HUES6 (cell line): Measurements from ENCODE around the gene CHSY3.
A peak's percentile ranks its signal among the peaks of the same experiment; 100 is the strongest.

Experiments
- H3K27ac ChIP-seq: 2 replicates; pipeline ENCODE4 v1.7.0; 2013; ENCODE audit warnings: low read depth, mild to moderate bottlenecking, low read length, inconsistent platforms
- H3K27me3 ChIP-seq: 2 replicates; pipeline ENCODE4 v1.6.1; 2013; ENCODE audit warnings: low read length; ENCODE audit not compliant: control insufficient read depth, insufficient read depth
- H3K36me3 ChIP-seq: 2 replicates; pipeline ENCODE4 v1.6.1; 2013; ENCODE audit warnings: low read length; ENCODE audit not compliant: control insufficient read depth, insufficient read depth
- H3K4me1 ChIP-seq: 2 replicates; pipeline ENCODE4 v1.6.1; 2013; ENCODE audit warnings: low read length; ENCODE audit not compliant: control insufficient read depth, insufficient read depth
- H3K4me3 ChIP-seq: 2 replicates; pipeline ENCODE4 v1.5.1; 2013; ENCODE audit warnings: low read depth, low read length
- H3K9ac ChIP-seq: one replicate; pipeline ENCODE4 v1.6.1; 2013; ENCODE audit warnings: mild to moderate bottlenecking, low read length
- H3K9me3 ChIP-seq: 2 replicates; pipeline ENCODE4 v1.6.1; 2013; ENCODE audit warnings: low read depth, low read length; ENCODE audit not compliant: control insufficient read depth, insufficient read depth

CHSY3 gene

DNA sequence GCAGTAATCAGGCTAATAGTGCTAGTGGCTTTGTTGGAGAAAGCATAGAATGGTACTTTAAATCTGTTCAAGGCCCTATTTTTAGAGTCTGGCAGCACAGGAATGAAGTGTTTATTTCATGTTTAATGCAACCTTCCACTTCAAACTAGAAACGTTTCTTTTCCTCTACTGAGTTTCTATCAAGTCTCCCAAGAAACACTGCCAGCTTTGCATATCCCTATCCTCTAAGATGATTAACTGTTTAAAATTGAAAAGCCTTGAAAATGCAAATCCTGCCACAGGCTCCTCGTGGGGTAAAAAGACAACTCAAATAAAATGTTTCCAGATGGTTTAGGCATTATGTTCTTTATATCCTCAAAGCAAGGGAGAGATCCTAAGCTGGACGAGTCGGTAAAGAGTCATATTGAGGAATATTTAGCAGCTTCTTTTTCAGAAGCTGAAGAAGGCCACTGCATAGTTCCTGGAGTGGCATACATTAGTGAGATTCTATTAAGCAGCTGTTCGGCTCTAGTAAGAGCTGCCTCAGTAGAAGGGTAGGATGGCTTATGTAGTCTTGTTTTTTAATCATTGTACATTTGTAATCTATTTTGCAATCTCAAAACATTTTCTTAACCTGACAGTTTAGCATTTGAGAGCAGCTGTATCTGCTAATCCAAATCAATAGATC, 251.2 kb downstream of the CHSY3 start:
- no peaks in the 10 kb centered on the region for H3K27me3 ChIP-seq
- no peak overlapping the region for H3K4me3 ChIP-seq
- H3K9me3 ChIP-seq = no peaks in the 10 kb centered on the region
- H3K27ac ChIP-seq = 0 out of 2 replicates have a peak overlapping the region, but pooled peaks have one; percentile 26
- H3K4me1 ChIP-seq = peaks cover 26% of the 10 kb centered on the region
- no peak overlapping the region for H3K9ac ChIP-seq
- H3K36me3 ChIP-seq = no peaks in the 10 kb centered on the region

- Histone ChIP-seq H3K9me3 (no peaks in the 10 kb centered on the region), H3K36me3 (no peaks in the 10 kb centered on the region), H3K27me3 (no peaks in the 10 kb centered on the region), H3K9ac (no peak overlapping the region), H3K4me3 (no peak overlapping the region), H3K4me1 (peaks cover 26% of the 10 kb centered on the region), H3K27ac (no peak overlapping the region)
These were observed 253.8 kb downstream of the CHSY3 start for GRCh38 chr5:130158036-130158435.

DNA sequence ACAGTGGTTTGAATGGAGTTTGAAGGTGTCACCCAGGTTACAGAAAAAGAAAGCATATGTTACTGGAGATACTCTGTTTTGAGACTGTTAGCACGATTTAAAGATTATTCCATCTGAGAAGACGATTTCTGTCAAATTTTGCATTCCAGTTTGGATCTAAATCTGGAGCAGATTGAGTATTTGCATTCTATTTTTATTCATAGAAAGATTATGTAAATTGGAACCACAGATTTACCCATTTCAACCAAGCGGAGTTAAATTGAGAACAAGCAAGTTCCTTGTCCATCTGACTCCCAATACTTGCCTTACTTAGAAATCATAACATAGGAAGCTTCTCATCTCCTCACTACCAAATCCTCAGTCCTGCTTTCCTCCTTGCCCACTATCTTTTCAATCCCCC, 255.7 kb downstream of the CHSY3 start:
- peaks cover 26% of the 10 kb centered on the region for H3K4me1 ChIP-seq
- H3K4me3 ChIP-seq = no peak overlapping the region
- no peaks in the 10 kb centered on the region for H3K27me3 ChIP-seq
- no peaks in the 10 kb centered on the region for H3K9me3 ChIP-seq
- no peak overlapping the region for H3K9ac ChIP-seq
- H3K27ac ChIP-seq = no peak overlapping the region
- H3K36me3 ChIP-seq = no peaks in the 10 kb centered on the region

- H3K27me3 ChIP-seq = no peaks in the 10 kb centered on the region
- no peak overlapping the region for H3K9ac ChIP-seq
- H3K4me3 ChIP-seq = no peak overlapping the region
- no peaks in the 10 kb centered on the region for H3K36me3 ChIP-seq
- H3K27ac ChIP-seq = no peak overlapping the region
- H3K4me1 ChIP-seq = peaks cover 33% of the 10 kb centered on the region
- H3K9me3 ChIP-seq = no peaks in the 10 kb centered on the region
These were observed 260.7 kb downstream of the CHSY3 start for GRCh38 chr5:130164966-130165365.

DNA sequence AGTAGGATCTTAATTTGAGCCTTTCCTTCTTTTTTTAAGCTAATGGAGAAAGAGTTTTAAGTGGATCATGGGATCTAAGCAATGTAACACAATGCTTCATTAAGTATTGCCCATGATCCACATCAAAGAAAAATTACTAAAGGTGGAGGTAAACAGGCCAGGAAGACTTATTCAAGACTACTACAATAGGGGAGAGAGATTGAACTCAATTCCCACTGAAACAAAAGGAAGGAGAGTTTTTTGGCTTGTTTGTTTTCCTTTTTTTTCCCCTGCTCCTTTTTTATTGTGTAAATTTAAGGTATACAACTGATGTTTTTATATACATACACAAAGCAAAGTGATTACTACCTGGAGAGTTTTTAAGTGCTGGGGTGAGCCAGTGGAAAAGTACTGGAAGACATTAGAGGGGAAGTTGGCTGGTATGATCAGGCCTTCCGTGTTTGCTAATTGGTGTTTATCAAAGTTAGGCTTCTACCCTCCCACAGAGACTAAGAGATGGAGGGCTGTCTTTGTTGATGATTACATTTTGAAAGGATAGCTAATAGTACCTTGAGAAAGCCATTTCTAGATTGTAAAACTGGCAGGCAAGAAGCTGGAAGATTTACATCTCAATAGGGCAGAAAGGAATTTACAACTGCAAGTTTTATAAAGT, 262.7 kb downstream of the CHSY3 start:
- H3K27me3 ChIP-seq = no peaks in the 10 kb centered on the region
- no peak overlapping the region for H3K4me3 ChIP-seq
- H3K27ac ChIP-seq = peak overlapping the region; percentile 66

DNA sequence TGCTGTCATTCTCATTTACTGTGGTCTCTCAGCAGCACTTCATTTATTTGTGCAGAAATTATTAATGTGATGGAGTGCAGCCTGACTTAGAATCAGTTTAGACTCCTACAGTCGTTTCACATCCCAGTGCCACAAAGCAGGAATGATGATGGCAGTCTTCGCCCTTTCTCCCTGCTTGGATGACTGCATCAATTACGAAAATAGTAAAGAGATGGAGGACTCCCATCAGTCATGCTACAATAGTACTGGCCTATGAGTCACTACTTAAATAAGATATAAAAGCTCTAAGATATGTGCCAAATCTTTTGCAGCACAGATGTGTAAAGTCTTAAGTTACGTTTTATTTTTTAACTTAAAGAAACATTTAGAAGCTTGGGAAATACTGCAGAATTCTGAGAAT, 263.9 kb downstream of the CHSY3 start:
- H3K27ac ChIP-seq = peak overlapping the region; percentile 66; the same call in 1 of the 2 replicates
- no peak overlapping the region for H3K4me3 ChIP-seq
- no peaks in the 10 kb centered on the region for H3K9me3 ChIP-seq
- no peaks in the 10 kb centered on the region for H3K27me3 ChIP-seq
- no peak overlapping the region for H3K9ac ChIP-seq
- no peaks in the 10 kb centered on the region for H3K36me3 ChIP-seq
- H3K4me1 ChIP-seq = peaks cover 33% of the 10 kb centered on the region

More for the DNA sequence above, 262.7 kb downstream of the CHSY3 start:
- H3K9me3 ChIP-seq = no peaks in the 10 kb centered on the region
- H3K4me1 ChIP-seq = peaks cover 33% of the 10 kb centered on the region
- H3K36me3 ChIP-seq = no peaks in the 10 kb centered on the region
- H3K9ac ChIP-seq = peak overlapping the region; percentile 0

DNA sequence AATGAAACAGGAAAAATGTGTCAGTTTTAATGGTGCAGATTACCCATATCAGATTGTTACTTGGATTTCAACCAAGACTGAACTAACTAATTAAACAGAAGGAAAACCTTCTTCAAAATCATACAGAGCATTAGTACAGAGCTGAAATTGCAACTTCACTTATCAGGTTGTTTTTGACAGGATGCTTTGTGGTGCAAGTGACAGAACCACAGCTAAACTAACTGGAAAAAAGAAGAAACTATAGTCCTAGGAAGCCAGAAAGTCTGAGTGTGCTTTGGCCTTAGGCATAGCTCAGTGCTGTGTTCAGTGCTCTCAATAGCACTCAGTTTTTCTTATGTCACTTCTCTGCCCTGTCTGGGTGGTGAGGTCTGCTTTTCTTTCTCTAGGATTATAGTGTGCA, 267.4 kb downstream of the CHSY3 start:
- Histone ChIP-seq H3K27me3 (no peaks in the 10 kb centered on the region), H3K4me3 (no peak overlapping the region), H3K27ac (no peak overlapping the region), H3K9me3 (no peaks in the 10 kb centered on the region), H3K36me3 (no peaks in the 10 kb centered on the region), H3K4me1 (peaks cover 19% of the 10 kb centered on the region), H3K9ac (no peak overlapping the region)

DNA sequence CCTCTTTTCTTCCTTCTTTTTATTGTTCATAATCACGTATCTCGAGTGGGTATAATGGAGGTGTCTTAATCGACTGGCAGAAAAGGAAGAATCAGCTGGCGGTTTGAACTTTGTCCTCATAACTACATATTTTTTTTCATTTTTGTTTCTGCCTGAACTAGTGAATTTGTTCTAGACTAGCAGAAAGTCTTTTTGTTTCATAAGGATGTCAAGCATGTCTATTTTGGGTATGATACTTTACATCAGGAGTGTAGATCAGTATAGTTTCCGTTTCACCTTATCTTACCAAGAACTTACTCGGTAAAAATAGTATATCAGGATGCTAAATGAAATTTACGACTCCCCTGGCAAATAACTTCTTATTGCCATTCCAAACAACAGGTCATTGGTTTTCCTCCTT, 278.9 kb downstream of the CHSY3 start:
- no peak overlapping the region for H3K9ac ChIP-seq
- no peaks in the 10 kb centered on the region for H3K4me1 ChIP-seq
- no peaks in the 10 kb centered on the region for H3K27me3 ChIP-seq
- no peaks in the 10 kb centered on the region for H3K9me3 ChIP-seq
- H3K27ac ChIP-seq = no peak overlapping the region
- H3K4me3 ChIP-seq = no peak overlapping the region
- no peaks in the 10 kb centered on the region for H3K36me3 ChIP-seq

DNA sequence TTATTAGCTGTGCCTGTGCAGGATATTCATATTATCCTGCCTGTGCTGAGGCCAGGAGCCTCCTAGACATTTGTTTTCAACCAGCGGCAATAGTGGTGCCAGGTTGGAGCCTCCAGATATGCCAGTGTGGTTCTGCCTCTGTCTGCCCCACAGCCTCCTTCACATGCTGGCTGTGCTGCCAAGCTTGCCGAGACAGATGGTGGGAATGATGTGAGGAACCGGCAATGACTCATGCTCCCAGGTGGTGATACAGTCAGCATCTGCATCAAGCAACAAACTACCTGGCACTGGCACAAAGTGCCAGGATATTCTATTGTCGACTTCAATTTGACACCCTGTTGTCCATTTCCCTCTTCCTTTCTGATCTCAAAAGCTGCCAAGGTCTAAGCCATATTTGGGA, 285.7 kb downstream of the CHSY3 start:
- Histone ChIP-seq H3K27me3 (no peaks in the 10 kb centered on the region), H3K27ac (no peak overlapping the region), H3K36me3 (no peaks in the 10 kb centered on the region), H3K9ac (no peak overlapping the region), H3K9me3 (no peaks in the 10 kb centered on the region), H3K4me3 (no peak overlapping the region), H3K4me1 (no peaks in the 10 kb centered on the region)

DNA sequence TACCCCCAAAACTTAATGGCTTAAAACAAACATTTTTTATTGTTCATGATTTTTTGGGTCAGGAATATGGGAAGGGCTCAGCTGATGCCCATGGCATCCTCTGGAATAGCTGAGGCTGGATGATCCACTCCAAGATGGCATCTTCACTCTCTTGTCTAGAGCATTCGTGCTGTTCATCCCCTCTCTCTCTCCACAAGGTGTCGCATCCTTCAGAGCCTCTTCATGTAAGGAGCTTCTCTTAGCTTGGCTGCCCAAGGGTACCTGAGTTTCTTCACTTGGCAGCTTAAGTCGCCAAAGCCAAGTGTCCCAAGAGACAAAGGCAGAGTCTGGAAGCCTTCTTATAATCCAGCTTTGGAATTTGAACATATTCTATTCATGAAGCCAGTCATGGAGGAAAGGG, 294.7 kb downstream of the CHSY3 start:
- H3K27me3 ChIP-seq = no peaks in the 10 kb centered on the region
- no peaks in the 10 kb centered on the region for H3K36me3 ChIP-seq
- no peak overlapping the region for H3K27ac ChIP-seq
- no peak overlapping the region for H3K4me3 ChIP-seq
- H3K9ac ChIP-seq = no peak overlapping the region
- H3K4me1 ChIP-seq = no peaks in the 10 kb centered on the region
- H3K9me3 ChIP-seq = peaks cover 15% of the 10 kb centered on the region; the same call in 1 of the 2 replicates

DNA sequence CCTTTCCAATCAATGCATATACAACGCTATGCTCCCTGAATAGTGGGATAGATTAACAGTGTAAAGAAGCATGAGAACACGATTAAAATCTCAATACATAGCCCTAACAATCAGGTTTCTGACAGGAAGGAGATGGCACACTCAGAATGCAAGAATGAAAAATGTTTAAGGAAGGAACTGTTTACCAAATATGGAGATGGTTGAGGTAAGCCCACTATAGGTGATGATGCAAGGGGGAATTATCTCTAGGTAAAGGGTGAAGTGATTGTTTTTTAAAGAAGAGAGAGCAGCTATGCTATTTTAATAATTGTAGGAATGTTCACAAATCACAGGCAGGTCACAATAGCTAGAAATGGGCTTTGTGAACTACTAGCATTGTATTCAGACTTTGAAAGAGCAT, 302.4 kb downstream of the CHSY3 start:
- Histone ChIP-seq H3K9me3 (peaks cover 12% of the 10 kb centered on the region; the same call in 1 of the 2 replicates), H3K4me3 (no peak overlapping the region), H3K4me1 (no peaks in the 10 kb centered on the region)

More for the DNA sequence above, 302.4 kb downstream of the CHSY3 start:
- no peak overlapping the region for H3K9ac ChIP-seq
- H3K27me3 ChIP-seq = no peaks in the 10 kb centered on the region
- no peaks in the 10 kb centered on the region for H3K36me3 ChIP-seq
- H3K27ac ChIP-seq = no peak overlapping the region
